EL (cell line): ENCODE results near the gene GRK4.
"Not testable (repeated sequence)": the region's sequence is repeated elsewhere in the genome, so short reads cannot be mapped to it uniquely, and the experiment has no call there.

Experiments used
- DNase-seq: peaks from one replicate; pipeline ENCODE4 v3.0.0-alpha.2; 2016

The GRK4 gene

DNA sequence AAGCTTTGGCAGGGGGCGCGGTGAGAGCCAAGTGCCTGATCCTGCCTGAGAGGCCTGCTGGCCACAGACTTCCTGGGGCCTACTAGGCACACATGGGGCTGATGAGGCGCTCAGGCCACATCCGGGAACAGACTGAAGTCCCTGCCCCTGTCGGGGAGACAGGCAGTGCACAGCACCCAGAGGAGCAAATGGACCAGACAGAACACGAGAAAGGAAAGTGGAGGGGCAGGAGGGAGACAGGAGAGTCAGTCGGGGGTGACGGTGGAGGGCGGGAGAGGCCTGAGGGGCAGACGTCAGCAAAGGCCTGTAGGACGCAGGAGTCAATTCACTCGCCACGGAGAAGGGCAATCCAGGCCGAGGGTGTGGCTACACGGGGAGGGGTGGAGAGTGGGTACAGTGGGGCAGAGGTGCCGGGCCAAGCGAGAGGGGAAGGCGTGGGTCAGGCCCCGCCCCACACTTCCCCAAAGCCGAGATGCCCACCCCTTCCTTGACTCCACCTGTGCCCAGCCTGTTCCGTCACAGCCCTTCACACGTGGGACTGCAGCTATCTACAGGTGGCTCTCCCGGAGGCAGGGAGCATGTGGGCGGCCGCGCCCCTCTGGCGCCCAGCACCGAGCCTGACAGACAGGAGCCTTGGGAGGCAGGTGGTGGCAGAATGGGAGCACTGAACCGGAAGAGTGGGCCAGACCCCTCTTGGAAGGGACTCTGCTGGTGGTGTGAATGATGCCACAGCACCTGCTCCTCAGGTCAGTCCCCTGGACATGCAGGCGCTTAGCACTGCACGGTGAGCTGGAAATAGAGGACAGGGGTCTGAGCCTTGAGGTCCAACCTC lies 20.6 kb upstream of the GRK4 start:
- DNase-seq = no peak

DNA sequence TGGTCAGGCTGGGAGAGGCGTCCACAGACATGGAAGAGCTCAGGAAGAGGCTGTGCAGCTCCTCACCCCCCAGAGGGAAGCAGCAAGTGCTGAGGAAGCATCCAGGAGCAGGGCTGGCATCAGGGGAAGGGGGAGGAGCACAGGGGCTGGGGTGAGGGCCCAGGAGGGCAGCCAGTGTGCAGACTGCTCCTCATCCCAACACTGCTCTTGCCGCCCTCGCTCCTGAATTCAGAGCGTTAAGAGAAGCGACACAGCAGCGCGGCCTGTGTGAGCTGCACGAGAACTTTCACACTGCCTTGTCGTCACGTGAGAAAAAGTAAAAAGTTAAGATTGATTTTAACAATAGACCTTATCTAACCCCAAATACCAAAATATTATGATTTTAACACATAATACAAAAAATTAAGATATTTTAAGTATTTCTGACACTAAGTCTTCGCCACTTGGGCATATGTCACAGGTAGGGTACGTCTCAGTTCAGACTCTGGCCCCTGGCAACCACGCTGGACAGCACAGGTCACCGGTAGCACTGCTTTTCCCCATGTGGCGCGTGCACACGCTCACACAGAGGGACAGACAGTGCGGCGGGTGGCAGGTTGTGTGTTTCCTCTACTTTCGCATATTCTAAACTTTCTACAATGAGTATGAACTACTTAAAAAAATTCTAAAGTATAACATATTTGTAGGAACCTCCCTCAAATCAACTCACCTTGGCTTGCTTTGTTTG lies 19.8 kb upstream of the GRK4 start:
- DNase-seq = no peak

DNA sequence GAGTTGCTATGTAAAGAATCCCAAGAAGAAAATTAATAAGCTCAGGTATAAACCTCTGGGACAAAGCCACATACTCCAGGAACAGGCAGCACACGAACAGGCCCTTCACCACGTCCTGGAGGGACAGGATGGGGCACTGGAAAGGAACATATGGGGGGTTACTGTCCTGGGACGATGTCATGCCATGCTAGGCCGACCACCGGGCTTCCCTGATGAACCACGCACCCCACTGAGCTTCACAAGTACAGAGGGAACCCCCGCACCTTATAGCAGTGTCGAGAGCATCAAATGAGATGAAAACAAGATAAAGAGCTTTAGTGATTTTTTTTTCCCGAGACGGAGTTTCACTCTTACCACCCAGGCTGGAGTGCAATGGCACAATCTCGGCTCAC lies 19.3 kb upstream of the GRK4 start:
- DNase-seq = no peak

DNA sequence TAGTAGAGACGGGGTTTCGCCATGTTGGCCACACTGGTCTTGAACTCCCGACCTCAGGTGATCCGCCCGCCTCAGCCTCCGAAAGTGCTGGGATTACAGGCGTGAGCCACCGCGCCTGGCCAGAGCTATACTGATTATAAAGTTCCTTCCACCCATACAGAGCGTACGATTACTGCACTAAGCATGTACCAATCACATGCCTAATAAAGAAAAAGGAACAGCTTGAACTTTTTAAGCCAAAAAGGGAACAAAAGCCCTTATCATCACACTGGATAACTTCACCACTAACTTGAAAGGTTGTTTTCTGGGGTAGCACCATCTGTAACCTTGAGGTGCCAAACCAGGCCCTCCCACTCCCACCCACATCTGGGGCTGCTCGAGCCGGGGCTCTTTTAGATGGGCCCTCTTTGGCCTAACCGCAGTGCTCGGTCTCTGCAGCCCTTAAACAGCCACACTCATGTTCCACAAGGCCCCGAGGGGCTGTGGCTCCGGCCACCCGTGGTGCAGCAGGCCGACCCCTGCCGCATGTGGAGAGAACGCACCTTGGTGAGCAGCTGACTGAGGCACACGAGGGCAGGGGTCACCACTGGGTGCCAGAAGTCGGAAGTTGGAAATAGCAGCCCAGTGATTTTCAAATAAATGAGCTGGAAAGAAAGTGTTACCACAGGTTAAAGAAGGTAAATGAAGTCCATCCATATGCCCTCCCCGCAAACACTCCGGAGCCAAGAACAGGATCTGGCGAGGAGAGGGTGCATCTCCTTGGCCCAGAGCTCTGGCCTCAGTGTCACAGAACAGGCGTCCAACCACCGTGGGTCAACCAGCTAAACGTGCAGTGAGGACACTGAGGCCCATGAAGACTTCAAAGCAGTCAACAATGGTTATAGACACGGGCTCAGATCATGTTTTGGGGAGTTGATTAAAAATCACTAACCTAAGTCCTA lies 18.5 kb upstream of the GRK4 start:
- no peak for DNase-seq

DNA sequence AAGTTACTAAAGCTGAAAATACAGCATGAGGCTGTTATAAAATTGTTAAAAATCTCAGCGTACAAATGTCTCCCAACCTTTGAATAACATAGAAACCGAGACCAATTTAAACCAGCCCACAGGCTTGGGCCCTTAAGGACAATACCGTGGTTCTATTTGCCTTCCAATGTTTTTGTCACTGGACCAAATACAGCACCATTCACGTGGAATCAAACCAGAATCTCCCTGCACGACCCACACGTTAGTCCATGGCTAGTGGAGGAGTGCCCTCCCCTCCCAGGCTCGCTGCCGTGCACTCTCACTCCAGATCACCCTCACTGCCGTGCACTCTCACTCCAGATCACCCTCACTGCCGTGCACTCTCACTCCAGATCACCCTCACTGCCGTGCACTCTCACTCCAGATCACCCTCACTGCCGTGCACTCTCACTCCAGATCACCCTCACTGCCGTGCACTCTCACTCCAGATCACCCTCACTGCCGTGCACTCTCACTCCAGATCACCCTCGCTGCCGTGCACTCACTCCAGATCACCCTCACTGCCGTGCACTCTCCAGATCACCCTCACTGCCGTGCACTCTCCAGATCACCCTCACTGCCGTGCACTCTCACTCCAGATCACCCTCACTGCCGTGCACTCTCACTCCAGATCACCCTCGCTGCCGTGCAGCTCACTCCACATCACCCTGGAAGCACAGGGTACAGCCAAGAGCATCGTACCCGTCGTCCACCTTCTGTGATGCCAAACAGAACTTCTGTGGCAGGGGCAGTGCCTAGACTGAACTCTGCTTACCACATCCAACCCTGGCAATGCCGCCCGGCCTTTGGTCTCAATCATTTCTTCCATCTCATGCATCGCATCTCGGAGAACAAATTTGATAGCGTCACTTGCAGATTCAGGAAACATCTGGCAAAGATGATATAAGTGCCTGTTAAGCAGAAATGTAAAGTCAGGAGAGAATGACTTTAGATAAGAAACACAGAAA lies 17.5 kb upstream of the GRK4 start:
- DNase-seq = not testable (repeated sequence)

DNA sequence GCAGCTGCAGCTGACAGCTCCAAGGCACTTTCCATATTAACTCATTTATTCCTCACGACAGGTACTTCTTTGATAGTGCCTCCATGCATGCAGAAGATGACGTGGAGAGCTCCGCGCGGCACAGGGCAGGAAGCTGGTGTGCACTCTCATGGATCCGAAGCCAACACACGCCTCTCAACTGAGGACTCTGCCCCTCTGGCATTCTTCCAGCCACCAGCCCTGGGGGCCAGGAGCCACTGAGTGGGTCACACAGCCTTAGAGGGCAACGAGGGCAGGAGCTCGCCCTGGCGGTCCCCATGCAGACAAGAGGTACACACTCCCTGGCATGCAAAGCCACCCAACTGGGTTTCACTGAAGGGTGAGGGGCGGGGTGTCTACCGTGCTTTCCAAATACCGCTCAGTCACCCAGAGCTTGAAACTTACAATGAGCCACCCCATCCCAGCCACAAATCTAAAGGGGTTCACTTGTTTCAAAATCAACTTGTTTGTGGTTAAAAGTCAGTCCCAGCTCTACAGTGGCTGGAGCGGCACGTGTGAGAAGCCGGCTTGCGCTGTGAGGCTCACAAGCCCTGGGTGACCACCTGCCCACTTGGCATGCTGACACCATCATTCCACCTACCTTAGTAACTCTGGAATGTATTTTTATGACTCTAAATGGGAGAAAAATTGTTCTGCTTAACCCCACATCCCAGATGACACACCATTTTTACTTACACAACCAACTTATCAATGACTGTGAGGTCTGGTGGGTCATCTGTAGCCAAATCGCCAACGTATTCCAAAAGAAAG lies 16.4 kb upstream of the GRK4 start:
- no peak for DNase-seq

DNA sequence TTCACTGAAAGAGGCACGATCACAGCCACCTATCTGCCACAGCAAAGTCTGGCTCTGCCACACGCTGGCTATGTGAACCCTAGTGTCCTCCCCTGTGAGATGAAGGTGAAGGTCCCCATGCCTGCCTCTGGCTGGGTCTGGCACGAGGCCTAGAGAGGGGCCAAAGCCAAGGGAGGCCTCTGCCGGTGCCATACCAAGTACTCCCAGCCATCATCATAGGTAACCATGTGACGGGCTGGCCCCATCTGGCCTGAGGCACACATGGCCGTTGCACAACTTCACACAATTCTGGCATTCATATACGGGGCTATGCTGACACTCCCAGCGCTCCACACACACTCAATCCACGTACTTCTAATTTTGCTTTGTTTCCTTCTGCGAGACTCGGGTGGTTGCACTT lies 15.4 kb upstream of the GRK4 start:
- no peak for DNase-seq

DNA sequence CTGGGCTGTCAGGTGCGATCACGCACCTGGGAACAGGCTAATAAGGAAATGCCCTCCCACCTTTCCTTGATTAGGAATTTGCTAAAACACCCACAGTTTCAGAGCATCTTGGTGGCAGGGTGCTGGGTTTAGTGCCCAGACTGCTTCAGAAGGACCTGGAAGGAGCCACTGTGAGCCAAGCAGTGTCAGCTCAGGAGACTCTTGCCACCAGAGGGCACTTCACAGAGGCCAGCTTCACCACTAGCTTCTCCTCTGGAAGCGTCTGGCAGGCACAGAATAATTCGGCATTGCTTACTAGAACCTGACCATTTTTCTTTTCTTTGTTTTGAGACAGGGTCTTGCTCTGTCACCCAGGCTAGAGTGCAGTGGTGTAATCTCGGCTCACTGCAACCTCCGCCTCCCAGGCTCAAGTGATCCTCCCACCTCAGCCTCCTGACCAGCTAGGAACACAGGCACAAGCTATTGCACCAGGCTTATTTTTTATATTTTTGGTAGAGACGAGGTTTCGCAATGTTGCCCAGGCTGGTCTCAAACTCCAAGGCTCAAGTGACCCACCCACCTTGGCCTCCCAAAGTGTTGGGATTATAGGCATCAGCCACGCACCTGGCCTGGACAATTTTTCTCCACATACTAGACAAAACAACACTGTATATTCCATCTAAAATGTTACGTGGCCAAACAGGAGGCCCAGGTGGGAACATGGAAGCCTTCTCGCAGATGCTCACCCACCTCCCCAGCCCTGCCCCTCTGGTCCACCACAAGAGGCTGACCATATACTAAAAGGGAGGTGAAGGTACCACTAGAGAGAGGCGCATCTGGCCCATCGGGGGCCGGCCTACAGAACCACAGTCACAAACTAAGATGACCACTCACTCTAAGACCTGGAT lies 14.2 kb upstream of the GRK4 start:
- no peak for DNase-seq

DNA sequence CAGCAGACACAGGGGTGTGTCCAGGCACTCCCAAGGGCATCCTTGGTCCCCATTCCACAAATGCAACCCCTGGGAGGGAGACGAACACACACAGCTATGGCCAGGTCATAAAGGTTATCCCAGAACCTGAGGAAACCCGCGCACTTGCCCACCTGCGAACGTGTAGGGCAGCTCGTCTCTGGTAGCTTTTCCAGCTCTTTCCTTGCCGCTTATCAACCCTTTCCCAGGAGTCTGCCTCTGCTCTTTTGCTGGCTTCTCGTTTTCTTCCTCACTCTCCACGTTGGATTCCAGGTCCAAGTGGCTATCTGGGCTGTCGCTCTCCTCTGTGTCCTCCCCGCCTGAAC lies 13.6 kb upstream of the GRK4 start:
- DNase-seq = no peak

DNA sequence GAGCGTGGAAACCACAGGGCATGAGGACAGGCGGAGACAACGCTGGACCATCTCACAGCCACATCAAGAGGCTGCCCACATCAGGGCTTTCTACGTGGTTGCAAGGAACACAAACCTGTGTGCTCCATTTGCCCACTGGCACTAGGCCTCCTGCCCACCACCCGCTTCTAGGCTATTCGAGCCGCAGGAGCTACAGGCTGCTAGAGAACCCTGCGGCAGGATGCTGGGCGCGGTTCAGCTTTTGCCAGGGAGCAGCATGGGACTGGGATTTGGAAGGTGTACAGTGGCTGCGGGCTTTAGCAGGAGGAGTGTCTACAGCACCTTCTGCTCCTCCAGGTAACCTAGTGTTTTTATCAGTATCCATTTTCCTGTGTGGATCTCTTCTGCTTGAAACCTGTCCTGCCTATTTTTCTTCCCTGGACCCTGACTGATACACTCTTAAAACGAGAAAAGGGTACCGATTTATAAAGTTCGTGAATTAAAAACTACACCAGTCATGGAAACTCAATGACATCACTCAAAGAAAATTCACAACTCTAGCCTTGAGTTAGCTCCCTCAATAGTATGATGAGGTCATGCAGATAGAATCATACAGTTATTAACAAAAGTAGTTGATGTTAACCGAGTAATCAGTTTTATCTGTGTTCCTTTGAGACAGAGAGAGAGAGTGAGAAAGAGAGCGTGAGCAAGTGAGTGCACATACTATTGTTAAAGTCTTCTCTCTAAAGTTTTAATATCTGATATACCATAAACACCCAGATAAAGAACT lies 13.0 kb upstream of the GRK4 start:
- peak; percentile 41 for DNase-seq

DNA sequence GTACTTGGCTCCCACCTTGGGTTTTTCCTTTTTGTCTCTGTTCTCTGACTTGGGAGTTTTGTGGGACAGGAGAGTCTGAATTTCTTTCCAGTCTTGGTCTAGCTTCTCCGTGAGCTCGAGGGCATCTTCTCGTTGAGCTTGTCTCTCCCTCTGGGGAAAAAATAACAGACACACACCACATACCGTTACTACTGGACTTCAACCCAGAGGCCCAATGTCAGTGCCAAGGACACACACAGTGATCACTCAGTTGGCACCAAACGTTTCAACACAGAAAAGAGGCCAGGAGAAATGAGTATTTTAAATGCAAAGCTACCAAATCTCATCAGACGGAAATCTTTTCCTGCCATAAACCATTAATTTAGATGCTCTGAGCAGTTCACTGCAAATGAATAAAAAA lies 9.9 kb upstream of the GRK4 start:
- no peak for DNase-seq

DNA sequence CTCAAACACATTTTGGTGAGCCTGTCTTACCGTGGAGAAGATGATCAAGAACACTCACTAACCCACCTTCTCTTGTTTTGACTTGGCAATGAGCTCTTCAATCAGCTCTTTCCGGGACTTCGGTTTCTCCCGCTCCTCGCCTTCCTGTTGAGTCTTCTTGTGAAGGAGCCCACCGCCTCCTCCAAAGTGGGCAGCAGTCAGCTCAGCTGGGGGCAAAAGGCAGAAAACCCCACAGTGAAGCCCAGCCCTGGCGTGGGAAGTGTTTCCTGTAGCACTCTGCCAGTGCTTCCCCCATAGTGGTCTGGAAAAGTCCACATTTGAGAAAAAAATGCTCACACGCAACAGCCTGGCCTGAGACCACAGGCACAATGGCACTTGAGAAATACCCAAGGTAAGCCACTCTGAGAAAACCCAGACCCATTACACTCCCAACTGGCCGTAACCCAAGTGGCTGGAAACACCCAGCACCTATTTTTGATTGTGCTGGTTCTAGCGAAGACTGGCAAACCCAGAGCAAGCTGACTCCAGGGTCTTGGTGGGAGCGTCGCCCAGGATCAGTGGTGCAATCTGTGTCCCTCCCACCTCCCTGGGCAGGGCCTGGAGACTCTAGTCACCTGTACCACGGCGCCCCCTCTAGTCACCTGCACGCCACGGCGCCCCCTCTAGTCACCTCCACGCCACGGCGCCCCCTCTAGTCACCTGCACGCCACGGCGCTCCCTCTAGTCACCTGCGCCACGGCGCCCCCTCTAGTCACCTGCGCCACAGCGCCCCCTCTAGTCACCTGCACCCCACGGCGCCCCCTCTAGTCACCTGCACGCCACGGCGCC lies 8.8 kb upstream of the GRK4 start:
- DNase-seq = no peak

DNA sequence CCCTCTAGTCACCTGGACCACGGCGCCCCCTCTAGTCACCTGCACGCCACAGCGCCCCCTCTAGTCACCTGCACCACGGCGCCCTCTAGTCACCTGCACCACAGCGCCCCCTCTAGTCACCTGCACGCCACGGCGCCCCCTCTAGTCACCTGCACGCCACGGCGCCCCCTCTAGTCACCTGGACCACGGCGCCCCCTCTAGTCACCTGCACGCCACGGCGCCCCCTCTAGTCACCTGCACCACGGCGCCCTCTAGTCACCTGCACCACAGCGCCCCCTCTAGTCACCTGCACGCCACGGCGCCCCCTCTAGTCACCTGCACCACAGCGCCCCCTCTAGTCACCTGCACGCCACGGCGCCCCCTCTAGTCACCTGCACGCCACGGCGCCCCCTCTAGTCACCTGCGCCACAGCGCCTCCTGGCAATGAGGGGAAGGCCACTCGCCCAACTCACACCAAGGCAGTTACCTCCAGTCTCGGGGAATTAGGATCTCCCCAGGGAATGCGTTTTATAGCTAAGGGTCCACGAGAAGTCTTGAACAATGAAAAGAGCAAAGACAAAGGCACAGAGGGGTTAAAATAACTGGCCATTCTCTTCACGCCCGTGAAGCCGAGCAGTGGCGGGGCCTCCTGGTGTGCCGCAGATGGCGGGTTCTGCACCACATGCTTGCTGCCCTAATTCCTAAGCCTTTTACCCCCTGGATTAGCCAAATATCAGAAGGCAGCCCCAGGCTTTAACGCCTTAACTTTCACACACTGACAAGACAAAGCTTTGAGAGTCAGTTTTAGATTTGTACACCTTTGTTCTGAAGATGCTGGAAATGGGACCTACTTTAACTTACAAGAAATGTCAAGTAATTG lies 8.0 kb upstream of the GRK4 start:
- DNase-seq = not testable (repeated sequence)

DNA sequence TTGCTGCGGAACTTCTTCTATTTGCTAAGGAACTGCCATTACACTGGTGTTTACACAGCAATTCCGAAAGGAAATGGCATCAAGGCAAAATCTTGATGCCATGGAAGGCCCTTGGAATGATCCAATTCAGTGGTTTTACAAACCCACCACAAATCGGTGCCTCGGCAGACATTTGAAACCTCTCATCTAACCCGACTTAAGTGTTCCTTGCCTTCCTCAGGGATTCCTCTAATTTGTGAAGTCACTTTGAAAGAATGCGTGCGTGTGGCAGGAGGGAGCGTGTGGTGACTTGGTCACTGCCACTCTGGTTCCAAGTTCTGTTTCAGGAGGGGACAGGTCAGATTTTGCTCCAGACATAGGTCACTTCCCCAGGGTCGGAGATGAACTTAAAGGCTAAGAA lies 4.9 kb upstream of the GRK4 start:
- DNase-seq = peak; percentile 72

DNA sequence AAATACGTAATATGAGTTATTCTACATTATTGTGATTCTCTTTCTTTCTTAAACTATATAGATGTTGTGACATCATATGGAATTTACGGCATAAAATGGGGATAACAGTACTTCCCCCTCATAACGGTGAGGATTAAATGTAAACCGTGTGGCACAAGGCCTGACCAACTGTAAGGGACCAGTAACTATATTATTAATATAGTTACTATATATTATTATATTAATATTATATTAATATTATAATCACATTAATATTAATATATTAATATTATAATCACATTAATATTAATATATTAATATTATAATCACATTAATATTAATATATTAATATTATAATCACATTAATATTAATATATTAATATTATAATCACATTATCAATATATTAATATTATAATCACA lies 2.9 kb upstream of the GRK4 start:
- not testable (repeated sequence) for DNase-seq

DNA sequence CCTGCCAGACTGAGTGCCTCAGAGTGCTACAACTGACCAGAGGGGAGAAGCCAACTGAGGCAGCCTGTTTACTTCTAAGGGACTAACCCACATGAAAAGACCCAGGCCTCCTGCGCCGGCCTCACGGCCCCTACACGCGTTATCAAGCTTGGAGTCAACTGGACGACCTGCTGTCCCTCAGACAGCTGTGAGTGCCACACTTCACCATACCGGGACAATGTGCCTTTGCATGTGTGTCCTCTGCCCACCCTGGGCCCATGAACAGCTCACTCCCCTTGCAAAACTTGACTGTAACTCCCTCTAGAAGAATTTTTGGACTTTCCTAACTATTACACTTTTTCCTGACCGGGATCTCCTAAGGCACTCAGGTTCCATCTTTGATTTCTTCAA lies 2.0 kb upstream of the GRK4 start:
- no peak for DNase-seq

DNA sequence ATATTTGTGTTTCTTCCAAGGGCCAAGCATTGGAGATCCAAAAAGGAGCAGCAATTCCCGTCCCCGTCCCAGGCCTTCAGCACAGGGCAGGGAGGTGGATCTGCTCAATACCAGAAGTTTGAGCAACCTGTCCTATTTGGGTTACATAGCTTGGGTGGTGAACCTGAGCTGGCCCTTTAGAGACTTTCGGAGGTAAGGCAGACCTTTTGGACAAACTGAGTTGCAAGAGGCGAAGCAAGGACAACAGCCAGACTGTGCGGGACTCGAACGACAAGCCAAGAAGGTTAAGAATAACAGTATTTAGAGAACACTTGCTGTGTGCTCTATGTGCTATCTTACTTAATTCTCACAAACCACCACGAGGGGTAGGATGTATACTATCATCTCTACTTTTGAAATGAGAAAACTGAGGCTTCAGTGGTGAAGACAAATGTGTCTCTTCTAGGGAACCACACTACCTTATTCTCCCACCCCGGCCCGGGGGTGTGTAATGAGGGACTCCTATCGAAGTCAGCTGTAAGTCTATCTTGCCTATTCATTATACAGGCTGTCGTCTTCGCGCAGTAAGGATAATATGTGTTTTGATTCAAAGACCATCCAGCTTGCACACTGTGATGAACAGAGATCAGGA lies 1.4 kb upstream of the GRK4 start:
- DNase-seq = no peak
